ENCODE data around the gene EFNA2.

EFNA2 gene

GRCh38 chr19:1284293-1284978, 1.2 kb upstream of the EFNA2 start:
- H3K27me3 ChIP-seq (replicated peaks): peaks cover 50% of the 10 kb centered on the region
- in situ Hi-C loops (cut with HindIII; ENCODE audit: low pct_ligation_motif_present, low sequenced_read_pairs): loop anchor here (5.0 to 10.0 kb wide), 3 partner anchors 90 to 188 kb away; no protein-coding TSS in a partner anchor
- H3K27ac ChIP-seq: no peak overlapping the region
- peaks cover under 1% of the 10 kb centered on the region for H3K36me3 ChIP-seq (replicated peaks)
- TF ChIP-seq CTCF (IDR thresholded peaks at IDR 0.05; ENCODE audit: low read depth, low read length, missing control alignments): no peak
- no peak for DNase-seq
- H3K4me3 ChIP-seq (ENCODE audit: low read depth, low read length): no peak overlapping the region

- Histone ChIP-seq H3K4me3 (ENCODE audit: low read depth, low read length) (no peak overlapping the region), H3K27ac (no peak overlapping the region), H3K36me3 (replicated peaks) (no peaks in the 10 kb centered on the region), H3K27me3 (replicated peaks) (peaks cover 52% of the 10 kb centered on the region)
- in situ Hi-C loops (cut with HindIII; ENCODE audit: low pct_ligation_motif_present, low sequenced_read_pairs): loop anchor here (5.0 to 10.0 kb wide), 3 partner anchors 90 to 187 kb away; no protein-coding TSS in a partner anchor
- TF ChIP-seq CTCF (IDR thresholded peaks at IDR 0.05; ENCODE audit: low read depth, low read length, missing control alignments): no peak
- no peak for DNase-seq
These were observed 515 bp upstream of the EFNA2 start for GRCh38 chr19:1284979-1285736.

GRCh38 chr19:1286487-1287353, 1.0 kb downstream of the EFNA2 start:
- TF ChIP-seq CTCF (IDR thresholded peaks at IDR 0.05; ENCODE audit: low read depth, low read length, missing control alignments): no peak
- peaks cover 54% of the 10 kb centered on the region for H3K27me3 ChIP-seq (replicated peaks)
- in situ Hi-C loops (cut with HindIII; ENCODE audit: low pct_ligation_motif_present, low sequenced_read_pairs): loop anchor here (10.0 kb wide), 1 partner anchor 88 kb away; no protein-coding TSS in a partner anchor
- H3K36me3 ChIP-seq (replicated peaks): no peaks in the 10 kb centered on the region
- H3K4me3 ChIP-seq (ENCODE audit: low read depth, low read length): no peak overlapping the region
- H3K27ac ChIP-seq: no peak overlapping the region
- no peak for DNase-seq

GRCh38 chr19:1287354-1288225, 1.9 kb downstream of the EFNA2 start:
- in situ Hi-C loops (cut with HindIII; ENCODE audit: low pct_ligation_motif_present, low sequenced_read_pairs): loop anchor here (10.0 kb wide), 1 partner anchor 87 kb away; no protein-coding TSS in a partner anchor
- no peaks in the 10 kb centered on the region for H3K36me3 ChIP-seq (replicated peaks)
- no peak for TF ChIP-seq CTCF (IDR thresholded peaks at IDR 0.05; ENCODE audit: low read depth, low read length, missing control alignments)
- H3K4me3 ChIP-seq (ENCODE audit: low read depth, low read length): no peak overlapping the region
- H3K27ac ChIP-seq: no peak overlapping the region
- no peak for DNase-seq
- H3K27me3 ChIP-seq (replicated peaks): peaks cover 54% of the 10 kb centered on the region

GRCh38 chr19:1288226-1288612, 2.5 kb downstream of the EFNA2 start:
- no peak overlapping the region for H3K27ac ChIP-seq
- no peak for TF ChIP-seq CTCF (IDR thresholded peaks at IDR 0.05; ENCODE audit: low read depth, low read length, missing control alignments)
- H3K27me3 ChIP-seq (replicated peaks): peaks cover 54% of the 10 kb centered on the region

More at GRCh38 chr19:1288226-1288612, 2.5 kb downstream of the EFNA2 start:
- H3K4me3 ChIP-seq (ENCODE audit: low read depth, low read length): no peak overlapping the region
- DNase-seq: no peak
- in situ Hi-C loops (cut with HindIII; ENCODE audit: low pct_ligation_motif_present, low sequenced_read_pairs): loop anchor here (10.0 kb wide), 1 partner anchor 87 kb away; no protein-coding TSS in a partner anchor
- H3K36me3 ChIP-seq (replicated peaks): no peaks in the 10 kb centered on the region
